ENCODE measurements around the gene GALNT11.

GALNT11 gene

DNA sequence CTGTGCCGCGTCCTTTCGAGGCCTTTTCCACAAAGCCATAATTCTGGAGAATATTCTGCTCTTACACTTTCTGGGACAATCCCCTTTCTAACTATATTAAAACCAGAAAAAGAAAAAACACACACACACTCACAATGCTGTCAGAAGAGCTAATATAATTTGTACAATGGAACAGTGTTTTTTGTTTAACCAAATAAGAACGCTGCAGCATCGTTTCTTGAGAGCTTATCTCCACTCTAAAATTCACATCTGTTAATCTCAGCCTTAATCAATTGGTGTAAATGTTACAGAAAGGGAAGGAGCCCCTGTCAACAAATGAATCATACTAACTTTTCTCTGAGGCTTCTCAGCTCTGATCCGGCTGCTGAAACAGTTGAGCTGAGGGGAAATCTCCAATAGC is 123.9 kb downstream of the GALNT11 start:
- FAIRE-seq (no peak), DNase-seq (ENCODE audit: insufficient read length, low spot score) (no peak)
- TF ChIP-seq POLR2A (IDR thresholded peaks at IDR 0.05; ENCODE audit: low read depth, low read length) = no peak

DNA sequence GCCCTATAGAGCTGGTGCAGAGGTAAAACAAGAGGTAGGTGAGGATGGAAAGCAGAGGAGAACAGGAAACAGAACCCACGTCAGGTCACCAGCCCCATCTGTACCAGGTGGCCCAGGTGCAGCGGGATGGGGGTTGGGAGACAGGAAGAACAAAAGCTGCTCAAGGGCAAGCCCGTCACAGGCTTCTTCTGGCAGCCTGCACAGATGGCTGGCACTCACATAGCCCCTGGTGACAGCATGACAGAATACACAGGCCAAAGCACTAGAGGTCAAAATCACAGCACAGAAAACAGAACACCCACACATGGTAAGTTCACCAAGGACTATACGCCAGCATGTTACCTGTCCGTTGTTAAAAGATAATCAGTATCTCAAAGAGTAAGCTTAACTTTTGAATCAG is 126.8 kb downstream of the GALNT11 start:
- no peak for FAIRE-seq
- no peak for TF ChIP-seq POLR2A (IDR thresholded peaks at IDR 0.05; ENCODE audit: low read depth, low read length)
- DNase-seq (ENCODE audit: insufficient read length, low spot score) = no peak

DNA sequence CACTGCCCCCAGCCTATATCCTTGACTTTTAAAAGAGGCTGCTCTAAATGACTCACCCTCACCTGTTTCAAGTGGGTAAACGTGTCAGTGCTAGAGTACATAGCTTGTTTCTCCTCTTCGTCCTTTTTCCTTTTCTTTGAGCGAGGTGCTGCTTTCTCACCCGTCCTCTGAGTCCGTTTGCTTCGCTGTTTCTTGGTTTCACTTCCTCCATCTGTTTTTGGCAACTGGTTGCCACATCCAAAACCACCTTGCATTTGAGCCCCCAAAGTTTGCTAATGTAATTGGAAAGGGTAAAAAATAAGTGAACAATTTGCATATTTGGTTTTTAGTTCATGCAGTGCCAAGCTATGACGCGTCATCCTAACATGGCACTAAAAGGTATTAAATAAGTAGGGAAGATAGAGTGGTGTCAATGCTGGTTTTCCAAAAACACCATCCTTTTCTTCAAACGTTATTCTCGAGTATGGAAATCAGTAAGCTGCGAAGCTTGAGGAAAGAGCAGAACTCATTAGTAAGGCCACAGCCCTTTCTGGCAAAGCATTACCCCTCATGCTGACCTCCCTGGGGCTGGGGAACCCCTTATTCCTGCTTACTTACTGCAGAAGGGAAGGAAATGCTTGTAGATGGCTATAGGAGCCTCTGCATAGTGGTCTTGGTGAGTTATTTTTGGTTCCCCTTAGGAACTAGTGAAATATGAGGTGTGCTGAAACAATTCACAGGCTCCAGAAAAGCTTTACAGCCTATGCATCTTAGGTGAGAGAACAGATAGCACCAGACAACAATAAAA is 133.5 kb downstream of the GALNT11 start:
- no peak for DNase-seq (ENCODE audit: insufficient read length, low spot score)
- TF ChIP-seq POLR2A (IDR thresholded peaks at IDR 0.05; ENCODE audit: low read depth, low read length) = no peak
- FAIRE-seq = no peak

DNA sequence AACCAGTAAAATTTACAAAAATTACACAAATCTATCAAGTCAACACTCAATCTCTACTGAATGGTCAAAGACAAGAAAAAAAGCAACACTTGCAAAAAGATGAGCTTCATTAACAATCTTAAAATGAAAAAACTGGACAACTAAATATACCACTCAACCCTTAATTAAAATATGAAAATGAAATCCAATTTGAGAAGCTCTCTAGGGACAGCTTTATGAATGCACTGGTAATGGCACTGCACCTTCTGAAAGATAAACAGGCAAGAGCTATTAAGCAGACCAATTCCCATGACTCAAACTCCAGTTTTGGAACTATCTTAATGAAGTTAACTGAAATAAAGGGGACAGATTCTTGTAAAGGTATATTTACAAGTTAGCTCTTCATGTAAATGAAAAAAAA is 135.7 kb downstream of the GALNT11 start:
- FAIRE-seq (no peak), DNase-seq (ENCODE audit: insufficient read length, low spot score) (no peak)
- no peak for TF ChIP-seq POLR2A (IDR thresholded peaks at IDR 0.05; ENCODE audit: low read depth, low read length)

DNA sequence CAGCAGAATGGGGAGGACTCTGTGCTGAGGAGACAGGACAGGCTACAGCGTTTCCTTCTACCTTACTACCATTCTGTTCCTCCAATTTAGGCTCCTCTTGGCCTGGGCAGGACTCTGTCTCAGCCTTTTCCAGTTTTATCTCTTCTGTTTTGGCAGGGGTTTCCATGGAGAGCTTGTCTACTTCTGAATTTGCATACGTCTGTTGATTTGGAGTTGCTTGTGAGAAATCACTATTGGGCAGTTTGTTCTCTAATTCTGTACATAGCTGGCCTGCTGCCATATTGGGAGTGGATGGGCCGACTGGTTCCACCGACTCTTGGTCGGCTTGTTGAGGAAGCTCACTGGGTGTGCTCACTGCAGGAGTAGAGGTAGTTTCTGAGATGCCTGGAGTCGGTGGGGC is 136.8 kb downstream of the GALNT11 start:
- FAIRE-seq = no peak
- TF ChIP-seq POLR2A (IDR thresholded peaks at IDR 0.05; ENCODE audit: low read depth, low read length) = no peak

More for the DNA sequence above, 136.8 kb downstream of the GALNT11 start:
- DNase-seq (ENCODE audit: insufficient read length, low spot score) = no peak

All from H54 (cell line).